Measurements from ENCODE around the gene TMEM80.

Gene TMEM80

GRCh38 chr11:660281-660680 is 35.3 kb upstream of the TMEM80 start:
- H3K36me3 ChIP-seq (ENCODE audit: insufficient read depth, low read length), result peaks cover 9% of the 10 kb centered on the region; the same call in 1 of the 2 replicates
- H3K9ac ChIP-seq (ENCODE audit: low read length), result no peak overlapping the region
- no peaks in the 10 kb centered on the region for H3K9me3 ChIP-seq (ENCODE audit: low read length)
- no peaks in the 10 kb centered on the region for H3K27me3 ChIP-seq (ENCODE audit: insufficient read depth, low read length)
- no peak overlapping the region for H3K4me3 ChIP-seq (ENCODE audit: low read depth, low read length, poor library complexity, severe bottlenecking)
- no peaks in the 10 kb centered on the region for H3K79me2 ChIP-seq (ENCODE audit: insufficient read depth, low read length)
- H3K27ac ChIP-seq (ENCODE audit: low read depth, low read length, poor library complexity, severe bottlenecking), result no peak overlapping the region
- H3K4me1 ChIP-seq (ENCODE audit: insufficient read depth, low read length, severe bottlenecking), result peaks cover 13% of the 10 kb centered on the region
- TF ChIP-seq EZH2 (IDR thresholded peaks at IDR 0.05; ENCODE audit: borderline replicate concordance, low read length), result no peak
- no peak for TF ChIP-seq CTCF (IDR thresholded peaks at IDR 0.05; ENCODE audit: low read length)
- H3K4me2 ChIP-seq (ENCODE audit: low read length), result no peak overlapping the region
- H4K20me1 ChIP-seq (ENCODE audit: insufficient read depth, low read length), result no peaks in the 10 kb centered on the region
- no peak overlapping the region for H2AFZ ChIP-seq (ENCODE audit: low read length)
- H3K9me2 ChIP-seq (ENCODE audit: low read depth, low read length), result no peaks in the 10 kb centered on the region
- H3F3A ChIP-seq (ENCODE audit: insufficient read depth, low read length), result no peaks in the 10 kb centered on the region

GRCh38 chr11:660681-661444 is 34.8 kb upstream of the TMEM80 start:
- Histone ChIP-seq H3K4me1 (ENCODE audit: insufficient read depth, low read length, severe bottlenecking) (peaks cover 13% of the 10 kb centered on the region), H3K4me3 (ENCODE audit: low read depth, low read length, poor library complexity, severe bottlenecking) (no peak overlapping the region), H3K4me2 (ENCODE audit: low read length) (no peak overlapping the region), H3K9me2 (ENCODE audit: low read depth, low read length) (no peaks in the 10 kb centered on the region), H3K9ac (ENCODE audit: low read length) (no peak overlapping the region), H2AFZ (ENCODE audit: low read length) (no peak overlapping the region), H3F3A (ENCODE audit: insufficient read depth, low read length) (no peaks in the 10 kb centered on the region), H3K79me2 (ENCODE audit: insufficient read depth, low read length) (no peaks in the 10 kb centered on the region), H3K27ac (ENCODE audit: low read depth, low read length, poor library complexity, severe bottlenecking) (no peak overlapping the region), H3K27me3 (ENCODE audit: insufficient read depth, low read length) (no peaks in the 10 kb centered on the region), H3K36me3 (ENCODE audit: insufficient read depth, low read length) (peaks cover 11% of the 10 kb centered on the region), H4K20me1 (ENCODE audit: insufficient read depth, low read length) (no peaks in the 10 kb centered on the region), H3K9me3 (ENCODE audit: low read length) (no peaks in the 10 kb centered on the region)
- TF ChIP-seq EZH2 (IDR thresholded peaks at IDR 0.05; ENCODE audit: borderline replicate concordance, low read length) (no peak), CTCF (IDR thresholded peaks at IDR 0.05; ENCODE audit: low read length) (no peak)

- Histone ChIP-seq H3K79me2 (ENCODE audit: insufficient read depth, low read length) (no peaks in the 10 kb centered on the region), H3K4me3 (ENCODE audit: low read depth, low read length, poor library complexity, severe bottlenecking) (no peak overlapping the region), H3K9me2 (ENCODE audit: low read depth, low read length) (no peaks in the 10 kb centered on the region), H3F3A (ENCODE audit: insufficient read depth, low read length) (no peaks in the 10 kb centered on the region), H3K4me1 (ENCODE audit: insufficient read depth, low read length, severe bottlenecking) (peaks cover 13% of the 10 kb centered on the region), H3K27ac (ENCODE audit: low read depth, low read length, poor library complexity, severe bottlenecking) (no peak overlapping the region), H3K9ac (ENCODE audit: low read length) (no peak overlapping the region), H3K9me3 (ENCODE audit: low read length) (no peaks in the 10 kb centered on the region), H4K20me1 (ENCODE audit: insufficient read depth, low read length) (no peaks in the 10 kb centered on the region), H3K36me3 (ENCODE audit: insufficient read depth, low read length) (peaks cover 18% of the 10 kb centered on the region), H3K27me3 (ENCODE audit: insufficient read depth, low read length) (no peaks in the 10 kb centered on the region), H3K4me2 (ENCODE audit: low read length) (no peak overlapping the region), H2AFZ (ENCODE audit: low read length) (no peak overlapping the region)
- TF ChIP-seq EZH2 (IDR thresholded peaks at IDR 0.05; ENCODE audit: borderline replicate concordance, low read length) (no peak), CTCF (IDR thresholded peaks at IDR 0.05; ENCODE audit: low read length) (peak; percentile 84)
Observed at GRCh38 chr11:662689-663274, 32.8 kb upstream of the TMEM80 start.
